HCT116 (cell line): ENCODE data around the gene KIAA0232. TPM values are rescaled to one million over a fixed set of nuclear protein-coding genes. Genes with fewer than 3 reads are reported as not detected.

ENCODE experiments used
- ATAC-seq: fragments of 200-7000 bp; cut with Tn5 transposase; 2 replicates; pipeline ENCODE4 v1.9.1; 2020; ENCODE audit warnings: mild to moderate bottlenecking, moderate library complexity
- BruUV-seq: library from RNA; stranded (reverse); fragments of 400-500 nt; replicated peaks from 2 replicates; lab custom pipeline; 2021; lab: Mats Ljungman, UMichigan
- CTCF ChIA-PET: fragments of 300-600 bp; sonication (Branson Sonifier 250); formaldehyde crosslinking; loops from one replicate; lab custom pipeline; 2021; ENCODE audit warnings: antibody characterized with exemption; lab: Charles Lee
- POLR2A ChIA-PET: fragments of 300-600, 350-600 bp; sonication (Branson Sonifier 250); formaldehyde crosslinking; loops from one replicate; lab custom pipeline; 2021; ENCODE audit warnings: antibody characterized with exemption; lab: Charles Lee
- RAD21 ChIA-PET, 2 experiments: fragments of 300-600 bp; sonication (Branson Sonifier 250); formaldehyde crosslinking; loops; one replicate each; lab custom pipeline; 2023; ENCODE audit warnings: low total read pairs in 2 of 2; ENCODE audit not compliant: uncharacterized antibody in 2 of 2, unreplicated experiment in 2 of 2, low non-redundant PET in 1 of 2; lab: Charles Lee
- DNase-seq: peaks from one replicate; pipeline ENCODE4 v3.0.0-alpha.2; 2010; ENCODE audit warnings: low read depth, low spot score
- H2AFZ ChIP-seq: fragments of 200-600 bp; shearing (Covaris generic), sonication (generic); 2 replicates; pipeline ENCODE4 v1.6.1; 2017; ENCODE audit warnings: low read depth, mixed run types, mixed read lengths, antibody characterized with exemption, low read length; ENCODE audit not compliant: poor library complexity, severe bottlenecking
- H3K27ac ChIP-seq: 2 replicates; pipeline ENCODE4 v1.5.1; 2012; ENCODE audit warnings: low read depth, low read length
- H3K27me3 ChIP-seq: fragments of 200-600 bp; sonication (generic); 2 replicates; pipeline ENCODE4 v1.6.1; 2016; ENCODE audit warnings: mixed run types, low read length, mixed read lengths; ENCODE audit not compliant: insufficient read depth
- H3K36me3 ChIP-seq, 2 experiments: fragments of 200-500 bp in 1 of 2; fragments of 200-600 bp in 1 of 2; sonication (Bioruptor generic) in 1 of 2; sonication (generic) in 1 of 2; 2 replicates each; pipeline versions ENCODE4 v1.5.1 to v1.6.1; 2014 to 2016; ENCODE audit warnings: low read length in 2 of 2, inconsistent platforms in 1 of 2, mixed read lengths in 1 of 2, mixed run types in 1 of 2; ENCODE audit not compliant: insufficient read depth in 2 of 2, control insufficient read depth in 1 of 2
- H3K4me1 ChIP-seq, 2 experiments: fragments of 200-600 bp in 1 of 2; sonication (generic) in 1 of 2; 2 replicates each; pipeline versions ENCODE4 v1.5.1 to v1.6.1; 2012 to 2017; ENCODE audit warnings: low read length in 2 of 2, inconsistent platforms in 1 of 2, mild to moderate bottlenecking in 1 of 2, mixed read lengths in 1 of 2, mixed run types in 1 of 2, moderate library complexity in 1 of 2; ENCODE audit not compliant: insufficient read depth in 2 of 2, control insufficient read depth in 1 of 2
- H3K4me2 ChIP-seq: fragments of 200-600 bp; sonication (generic); 2 replicates; pipeline ENCODE4 v1.6.1; 2017; ENCODE audit warnings: mixed run types, low read length, mixed read lengths
- H3K4me3 ChIP-seq, 2 experiments: fragments of 200-600 bp in 1 of 2; sonication (generic) in 1 of 2; replicated peaks in 1 of 2; 2 replicates each; pipeline ENCODE4 v1.5.1; 2011 to 2016; ENCODE audit warnings: low read length in 2 of 2, control low read depth in 1 of 2, low read depth in 1 of 2, mild to moderate bottlenecking in 1 of 2, mixed read lengths in 1 of 2, mixed run types in 1 of 2
- H3K79me2 ChIP-seq: fragments of 200-600 bp; sonication (generic); 2 replicates; pipeline ENCODE4 v1.6.1; 2017; ENCODE audit warnings: mild to moderate bottlenecking, mixed run types, low read length, moderate library complexity, mixed read lengths; ENCODE audit not compliant: insufficient read depth
- H3K9ac ChIP-seq: fragments of 200-600 bp; sonication (generic); 2 replicates; pipeline ENCODE4 v1.6.1; 2016; ENCODE audit warnings: low read length, mixed read lengths
- H3K9me2 ChIP-seq: fragments of 200-600 bp; sonication (generic), shearing (Covaris generic); 2 replicates; pipeline ENCODE4 v1.6.1; 2017; ENCODE audit warnings: mixed run types, mild to moderate bottlenecking, moderate library complexity; ENCODE audit not compliant: insufficient read depth
- H3K9me3 ChIP-seq, 2 experiments: fragments of 200-500 bp in 1 of 2; fragments of 200-600 bp in 1 of 2; sonication (Bioruptor generic) in 1 of 2; sonication (generic) in 1 of 2; 2 replicates each; pipeline ENCODE4 v1.6.1; 2014 to 2017; ENCODE audit warnings: low read length in 2 of 2, mixed read lengths in 2 of 2, inconsistent platforms in 1 of 2, low read depth in 1 of 2, mild to moderate bottlenecking in 1 of 2, mixed run types in 1 of 2, moderate library complexity in 1 of 2; ENCODE audit not compliant: control insufficient read depth in 1 of 2, insufficient read depth in 1 of 2
- H4K20me1 ChIP-seq: fragments of 200-600 bp; sonication (generic), shearing (Covaris generic); 2 replicates; pipeline ENCODE4 v1.6.1; 2017; ENCODE audit warnings: mixed run types, mild to moderate bottlenecking, moderate library complexity; ENCODE audit not compliant: insufficient read depth
- EZH2 ChIP-seq: fragments of 200-600 bp; sonication (generic); IDR thresholded peaks from 2 replicates; pipeline ENCODE4 v1.6.1; 2017; ENCODE audit warnings: antibody characterized with exemption, mixed run types
- JUND ChIP-seq: IDR thresholded peaks from 2 replicates; pipeline ENCODE4 v1.6.1; 2012
- POLR2A ChIP-seq: IDR thresholded peaks from 2 replicates; pipeline ENCODE4 v1.7.0; 2011; ENCODE audit warnings: borderline replicate concordance; ENCODE audit not compliant: insufficient read depth, insufficient read length; ENCODE audit errors: extremely low read depth
- POLR2AphosphoS5 ChIP-seq: IDR thresholded peaks from 2 replicates; pipeline ENCODE4 v1.6.1; 2011; ENCODE audit warnings: mild to moderate bottlenecking, low read depth, low read length, moderate library complexity
- RAD21 ChIP-seq: IDR thresholded peaks from 2 replicates; pipeline ENCODE4 v1.6.1; 2012; ENCODE audit warnings: low read depth, mild to moderate bottlenecking
- SRF ChIP-seq: IDR thresholded peaks from 2 replicates; pipeline ENCODE4 v1.6.1; 2012; ENCODE audit warnings: low read depth
- intact Hi-C: fragments of 100-400 bp; cut with micrococcal nuclease; formaldehyde crosslinking; loops from 2 replicates; pipeline ENCODE4 v1.10.0; 2022
- total RNA-seq: library from RNA; stranded (reverse); gene quantifications from one replicate; pipeline ENCODE4 v1.2.1, GENCODE V29; 2021; ENCODE audit not compliant: unreplicated experiment
- TF ChIP-seq, protein P1 (sequence below): IDR thresholded peaks from 2 replicates; pipeline ENCODE4 v1.6.1; 2012
- TF ChIP-seq, protein P2 (sequence below): IDR thresholded peaks from 2 replicates; pipeline ENCODE4 v1.6.1; 2012
- TF ChIP-seq, protein P3 (sequence below): IDR thresholded peaks from 2 replicates; pipeline ENCODE4 v1.6.1; 2011; ENCODE audit warnings: mild to moderate bottlenecking, low read length, moderate library complexity; ENCODE audit not compliant: insufficient replicate concordance; ENCODE audit errors: extremely low read depth

The KIAA0232 gene
- total RNA-seq, 1 experiment from 2014 or later, result 18.1 TPM

DNA sequence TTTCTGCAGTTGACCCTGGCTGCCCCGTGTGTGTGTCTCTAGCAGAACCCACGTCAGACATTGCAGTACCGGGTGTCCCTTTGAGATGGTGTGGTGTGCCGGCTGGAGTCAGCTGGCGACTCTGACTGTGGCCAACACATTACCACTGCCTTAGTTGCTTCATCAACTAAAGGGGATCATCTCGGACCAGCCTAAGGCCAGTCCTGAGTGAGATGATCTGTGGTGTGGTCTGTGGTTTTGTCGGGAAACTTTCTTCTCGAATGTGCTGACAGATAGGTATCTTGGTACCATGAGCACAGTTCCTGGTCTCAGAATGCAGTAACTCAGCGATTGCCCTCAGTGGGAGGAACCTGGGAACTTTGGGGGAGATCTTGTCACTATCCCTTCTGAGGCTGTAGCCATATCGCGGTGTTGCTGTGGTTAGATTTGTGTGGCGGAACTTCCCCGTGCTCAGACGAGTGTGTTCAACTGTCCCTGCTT lies 142.9 kb downstream of the KIAA0232 start:
- H3K27ac ChIP-seq, result no peak overlapping the region
- H3K4me2 ChIP-seq, result no peak overlapping the region
- H4K20me1 ChIP-seq, result no peaks in the 10 kb centered on the region
- peaks cover 5 to 16% of the 10 kb centered on the region in 2 experiments; a peak in 3 of 4 replicates for H3K36me3 ChIP-seq
- RAD21 ChIA-PET, result no interaction called here
- DNase-seq (no peak), ATAC-seq (no peak)
- CTCF ChIA-PET, result no interaction called here
- no peaks in the 10 kb centered on the region for H3K27me3 ChIP-seq
- H3K9me3 ChIP-seq, result no peaks in the 10 kb centered on the region
- TF ChIP-seq, protein P1, sequence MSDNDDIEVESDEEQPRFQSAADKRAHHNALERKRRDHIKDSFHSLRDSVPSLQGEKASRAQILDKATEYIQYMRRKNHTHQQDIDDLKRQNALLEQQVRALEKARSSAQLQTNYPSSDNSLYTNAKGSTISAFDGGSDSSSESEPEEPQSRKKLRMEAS, result no peak
- no peak for TF ChIP-seq POLR2AphosphoS5
- TF ChIP-seq, protein P2, sequence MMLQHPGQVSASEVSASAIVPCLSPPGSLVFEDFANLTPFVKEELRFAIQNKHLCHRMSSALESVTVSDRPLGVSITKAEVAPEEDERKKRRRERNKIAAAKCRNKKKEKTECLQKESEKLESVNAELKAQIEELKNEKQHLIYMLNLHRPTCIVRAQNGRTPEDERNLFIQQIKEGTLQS, result no peak
- no peak for TF ChIP-seq POLR2A
- no peak for TF ChIP-seq RAD21
- TF ChIP-seq SRF, result no peak
- TF ChIP-seq, protein P3, sequence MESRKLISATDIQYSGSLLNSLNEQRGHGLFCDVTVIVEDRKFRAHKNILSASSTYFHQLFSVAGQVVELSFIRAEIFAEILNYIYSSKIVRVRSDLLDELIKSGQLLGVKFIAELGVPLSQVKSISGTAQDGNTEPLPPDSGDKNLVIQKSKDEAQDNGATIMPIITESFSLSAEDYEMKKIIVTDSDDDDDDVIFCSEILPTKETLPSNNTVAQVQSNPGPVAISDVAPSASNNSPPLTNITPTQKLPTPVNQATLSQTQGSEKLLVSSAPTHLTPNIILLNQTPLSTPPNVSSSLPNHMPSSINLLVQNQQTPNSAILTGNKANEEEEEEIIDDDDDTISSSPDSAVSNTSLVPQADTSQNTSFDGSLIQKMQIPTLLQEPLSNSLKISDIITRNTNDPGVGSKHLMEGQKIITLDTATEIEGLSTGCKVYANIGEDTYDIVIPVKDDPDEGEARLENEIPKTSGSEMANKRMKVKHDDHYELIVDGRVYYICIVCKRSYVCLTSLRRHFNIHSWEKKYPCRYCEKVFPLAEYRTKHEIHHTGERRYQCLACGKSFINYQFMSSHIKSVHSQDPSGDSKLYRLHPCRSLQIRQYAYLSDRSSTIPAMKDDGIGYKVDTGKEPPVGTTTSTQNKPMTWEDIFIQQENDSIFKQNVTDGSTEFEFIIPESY, result no peak
- TF ChIP-seq JUND, result no peak
- TF ChIP-seq EZH2, result no peak
- H3K4me1 ChIP-seq, result peaks cover 0 to 9% of the 10 kb centered on the region in 2 experiments; a peak in 1 of 4 replicates
- POLR2A ChIA-PET, result no interaction called here
- H3K4me3 ChIP-seq, result no peak overlapping the region
- intact Hi-C loops, result no loop called here
- no peaks in the 10 kb centered on the region for H3K9me2 ChIP-seq
- H2AFZ ChIP-seq, result no peak overlapping the region
- H3K79me2 ChIP-seq, result peaks cover 30% of the 10 kb centered on the region
- no TSS peak for BruUV-seq
- H3K9ac ChIP-seq, result no peak overlapping the region
